Left ventricle myocardium inferior (tissue), 1 donor: Measurements from ENCODE around the gene ELP6. TPM values are rescaled to one million over a fixed set of nuclear protein-coding genes. Genes with fewer than 3 reads are reported as not detected.
"Not testable (repeated sequence)": the region's sequence is repeated elsewhere in the genome, so short reads cannot be mapped to it uniquely, and the experiment has no call there.

ENCODE experiments used
- DNase-seq: peaks from one replicate; pipeline ENCODE4 v3.0.0-alpha.2; 2020
- H3K27ac ChIP-seq: fragments of 200-600 bp; replicated peaks from 2 replicates; pipeline ENCODE4 v1.8.0; 2021
- H3K27me3 ChIP-seq: fragments of 200-600 bp; 2 replicates; pipeline ENCODE4 v1.8.0; 2021; ENCODE audit warnings: low read depth
- H3K36me3 ChIP-seq: fragments of 200-600 bp; 2 replicates; pipeline ENCODE4 v1.8.0; 2021
- H3K4me1 ChIP-seq: fragments of 200-600 bp; 2 replicates; pipeline ENCODE4 v1.8.0; 2021
- H3K4me3 ChIP-seq: fragments of 200-600 bp; 2 replicates; pipeline ENCODE4 v1.8.0; 2021; ENCODE audit warnings: mild to moderate bottlenecking, moderate library complexity
- H3K9me3 ChIP-seq: fragments of 200-600 bp; replicated peaks from 2 replicates; pipeline ENCODE4 v1.8.0; 2021
- intact Hi-C: fragments of 100-400 bp; cut with micrococcal nuclease; formaldehyde crosslinking; loops from one replicate; pipeline ENCODE4 v1.11.0; 2022
- total RNA-seq: library from RNA; stranded (reverse); fragmentation: NEBNext Ultra II Directional; extraction: Animal tissue kit (Norgen Biotek cat#: 25700); gene quantifications from one replicate; pipeline ENCODE4 v1.2.1, GENCODE V29; 2021
- TF ChIP-seq, protein P1 (sequence below): fragments of 200-600 bp; IDR thresholded peaks from 2 replicates; pipeline ENCODE4 v1.8.0; 2021; ENCODE audit warnings: antibody characterized with exemption, mild to moderate bottlenecking, borderline replicate concordance
- donor health status: DM: no; HTN: yes; CAD: no; lungs with severe emphysema.

The ELP6 gene
- total RNA-seq, 1 donor from 2014 or later = 20.4 TPM

DNA sequence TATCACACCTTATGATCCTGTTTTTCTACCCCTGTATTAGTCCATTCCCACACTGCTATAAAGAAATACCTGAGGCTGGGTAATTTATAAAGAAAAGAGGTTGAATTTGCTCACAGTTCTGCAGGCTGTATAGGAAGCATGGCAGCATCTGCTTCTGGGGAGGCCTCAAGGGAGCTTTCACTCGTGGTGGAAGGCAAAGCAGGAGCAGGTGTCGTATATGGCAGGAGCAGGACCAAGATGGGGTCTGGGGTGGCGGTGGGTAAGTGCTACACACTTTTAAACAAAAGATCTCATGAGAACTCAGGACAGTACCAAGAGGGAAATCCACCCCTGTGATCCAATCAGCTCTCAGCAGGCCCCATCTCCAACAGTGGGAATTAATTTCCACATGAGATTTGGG is 22.3 kb downstream of the ELP6 start:
- Histone ChIP-seq H3K4me3 (no peak overlapping the region), H3K9me3 (no peaks in the 10 kb centered on the region), H3K27me3 (no peaks in the 10 kb centered on the region), H3K36me3 (peaks cover 19% of the 10 kb centered on the region), H3K27ac (no peak overlapping the region), H3K4me1 (no peaks in the 10 kb centered on the region)
- intact Hi-C loops = no loop called here
- no peak for DNase-seq
- TF ChIP-seq, protein P1, sequence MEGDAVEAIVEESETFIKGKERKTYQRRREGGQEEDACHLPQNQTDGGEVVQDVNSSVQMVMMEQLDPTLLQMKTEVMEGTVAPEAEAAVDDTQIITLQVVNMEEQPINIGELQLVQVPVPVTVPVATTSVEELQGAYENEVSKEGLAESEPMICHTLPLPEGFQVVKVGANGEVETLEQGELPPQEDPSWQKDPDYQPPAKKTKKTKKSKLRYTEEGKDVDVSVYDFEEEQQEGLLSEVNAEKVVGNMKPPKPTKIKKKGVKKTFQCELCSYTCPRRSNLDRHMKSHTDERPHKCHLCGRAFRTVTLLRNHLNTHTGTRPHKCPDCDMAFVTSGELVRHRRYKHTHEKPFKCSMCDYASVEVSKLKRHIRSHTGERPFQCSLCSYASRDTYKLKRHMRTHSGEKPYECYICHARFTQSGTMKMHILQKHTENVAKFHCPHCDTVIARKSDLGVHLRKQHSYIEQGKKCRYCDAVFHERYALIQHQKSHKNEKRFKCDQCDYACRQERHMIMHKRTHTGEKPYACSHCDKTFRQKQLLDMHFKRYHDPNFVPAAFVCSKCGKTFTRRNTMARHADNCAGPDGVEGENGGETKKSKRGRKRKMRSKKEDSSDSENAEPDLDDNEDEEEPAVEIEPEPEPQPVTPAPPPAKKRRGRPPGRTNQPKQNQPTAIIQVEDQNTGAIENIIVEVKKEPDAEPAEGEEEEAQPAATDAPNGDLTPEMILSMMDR = no peak

DNA sequence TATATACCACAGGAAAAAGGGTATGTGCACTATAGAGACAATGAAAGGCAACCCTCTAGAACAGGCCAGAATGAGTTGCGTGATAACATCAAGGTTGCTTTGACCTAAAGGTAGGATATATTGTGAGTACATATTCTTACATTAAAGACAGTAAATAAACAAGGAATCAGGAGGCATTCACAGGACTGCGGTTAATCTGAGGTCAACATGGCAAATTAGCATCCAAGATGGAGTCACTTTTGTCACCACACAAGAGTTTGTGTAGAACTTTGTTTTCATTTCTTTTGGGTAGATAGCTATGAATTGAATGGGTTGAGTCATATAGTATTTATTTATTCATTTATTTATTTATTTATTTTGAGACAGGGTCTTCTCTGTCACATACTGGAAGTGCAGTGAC is 26.2 kb downstream of the ELP6 start:
- DNase-seq = no peak
- Histone ChIP-seq H3K9me3 (no peaks in the 10 kb centered on the region), H3K4me3 (no peak overlapping the region), H3K27ac (no peak overlapping the region), H3K36me3 (peaks cover 6% of the 10 kb centered on the region), H3K27me3 (no peaks in the 10 kb centered on the region), H3K4me1 (no peaks in the 10 kb centered on the region)
- TF ChIP-seq, protein P1 = no peak
- intact Hi-C loops = no loop called here

- no peaks in the 10 kb centered on the region for H3K27me3 ChIP-seq
- DNase-seq = no peak
- no peaks in the 10 kb centered on the region for H3K4me1 ChIP-seq
- peaks cover 6% of the 10 kb centered on the region for H3K36me3 ChIP-seq
- no peak overlapping the region for H3K4me3 ChIP-seq
- H3K9me3 ChIP-seq = no peaks in the 10 kb centered on the region
- TF ChIP-seq, protein P1 = no peak
- intact Hi-C loops = no loop called here
- no peak overlapping the region for H3K27ac ChIP-seq
Measured at GRCh38 chr3:47485812-47486211, 27.7 kb downstream of the ELP6 start.

DNA sequence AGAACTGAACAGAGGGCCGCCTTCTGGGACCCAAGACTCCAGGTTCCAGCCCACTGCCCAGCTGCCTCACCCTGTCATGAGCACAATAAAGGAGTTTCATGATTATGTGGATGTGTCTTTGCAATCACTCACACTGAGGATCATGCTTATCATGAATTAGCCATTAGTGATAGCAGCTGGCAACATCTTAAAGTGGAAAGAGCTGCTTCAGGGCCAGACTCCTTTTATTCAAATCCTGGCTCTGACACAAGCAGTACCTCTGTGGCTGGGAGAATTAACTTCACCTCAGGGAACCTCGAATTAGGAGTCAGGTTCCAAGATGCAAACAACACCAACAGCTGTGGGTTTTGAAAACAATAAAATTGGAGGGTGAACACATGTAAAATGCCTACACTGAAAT is 31.1 kb downstream of the ELP6 start:
- Histone ChIP-seq H3K27me3 (no peaks in the 10 kb centered on the region), H3K4me3 (no peak overlapping the region), H3K4me1 (no peaks in the 10 kb centered on the region), H3K27ac (no peak overlapping the region), H3K9me3 (no peaks in the 10 kb centered on the region), H3K36me3 (peaks cover 1% of the 10 kb centered on the region)
- no peak for DNase-seq
- TF ChIP-seq, protein P1 = no peak
- intact Hi-C loops = no loop called here

DNA sequence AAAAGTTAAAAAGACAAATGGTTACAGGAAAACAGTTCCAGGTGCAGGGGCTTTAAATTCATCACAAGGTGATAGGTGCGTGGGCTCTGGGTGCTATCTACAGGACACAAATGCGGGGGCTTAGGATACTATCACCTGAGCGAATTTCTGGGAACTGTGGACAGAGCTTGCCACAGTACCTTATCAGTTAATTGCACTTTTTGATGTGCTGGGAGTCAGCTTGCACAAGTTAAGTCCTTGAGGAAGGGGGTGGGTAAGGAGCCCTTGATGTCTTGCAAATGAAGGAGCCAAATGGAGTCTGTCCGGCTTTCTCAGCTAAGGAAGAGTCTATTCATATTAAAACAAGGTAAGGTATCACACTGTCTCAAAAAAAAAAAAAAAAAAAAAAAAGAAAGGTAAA is 31.7 kb downstream of the ELP6 start:
- H3K27ac ChIP-seq, H3K9me3 ChIP-seq, H3K4me3 ChIP-seq, H3K4me1 ChIP-seq, DNase-seq, intact Hi-C loops, H3K36me3 ChIP-seq, H3K27me3 ChIP-seq: not testable (repeated sequence)

GRCh38 chr3:47480267-47480666 is 33.2 kb downstream of the ELP6 start:
- H3K4me1 ChIP-seq = peaks cover 16% of the 10 kb centered on the region
- H3K27me3 ChIP-seq, DNase-seq, H3K9me3 ChIP-seq, H3K36me3 ChIP-seq, H3K27ac ChIP-seq, intact Hi-C loops, H3K4me3 ChIP-seq: not testable (repeated sequence)

GRCh38 chr3:47479826-47480160 is 33.7 kb downstream of the ELP6 start:
- Histone ChIP-seq H3K4me3 (no peak overlapping the region), H3K36me3 (no peaks in the 10 kb centered on the region), H3K27ac (no peak overlapping the region), H3K9me3 (no peaks in the 10 kb centered on the region), H3K27me3 (no peaks in the 10 kb centered on the region), H3K4me1 (peaks cover 21% of the 10 kb centered on the region)
- DNase-seq = no peak
- TF ChIP-seq, protein P1 = no peak
- intact Hi-C loops = no loop called here
